Effector memory CD4-positive, alpha-beta T cell (primary cell): Measurements from ENCODE around the gene DPYSL4.
"Not testable (repeated sequence)": the region's sequence is repeated elsewhere in the genome, so short reads cannot be mapped to it uniquely, and the experiment has no call there.

Source experiments
- DNase-seq, 3 donors: peaks; one replicate each; pipeline ENCODE4 v3.0.0-alpha.2; 2020
- H3K27ac ChIP-seq: 2 replicates; pipeline ENCODE4 v1.7.0; 2013; ENCODE audit warnings: mild to moderate bottlenecking, low read length, moderate library complexity; ENCODE audit not compliant: insufficient read depth, poor library complexity, severe bottlenecking
- H3K27me3 ChIP-seq: replicated peaks from 2 replicates; pipeline ENCODE4 v1.7.0; 2013; ENCODE audit warnings: mild to moderate bottlenecking, low read length; ENCODE audit not compliant: insufficient read depth, control insufficient read depth, poor library complexity, severe bottlenecking
- H3K36me3 ChIP-seq: 2 replicates; pipeline ENCODE4 v1.7.0; 2013; ENCODE audit warnings: mild to moderate bottlenecking, low read length, moderate library complexity; ENCODE audit not compliant: control insufficient read depth, insufficient read depth
- H3K4me1 ChIP-seq: 2 replicates; pipeline ENCODE4 v1.7.0; 2013; ENCODE audit warnings: low read length, mild to moderate bottlenecking; ENCODE audit not compliant: control insufficient read depth, insufficient read depth, poor library complexity, severe bottlenecking
- H3K4me3 ChIP-seq: 2 replicates; pipeline ENCODE4 v1.7.0; 2013; ENCODE audit warnings: low read length, low read depth, mild to moderate bottlenecking; ENCODE audit not compliant: insufficient read depth, poor library complexity, severe bottlenecking
- H3K9me3 ChIP-seq: 2 replicates; pipeline ENCODE4 v1.7.0; 2013; ENCODE audit warnings: mild to moderate bottlenecking, low read length, moderate library complexity; ENCODE audit not compliant: control insufficient read depth

The DPYSL4 gene

DNA sequence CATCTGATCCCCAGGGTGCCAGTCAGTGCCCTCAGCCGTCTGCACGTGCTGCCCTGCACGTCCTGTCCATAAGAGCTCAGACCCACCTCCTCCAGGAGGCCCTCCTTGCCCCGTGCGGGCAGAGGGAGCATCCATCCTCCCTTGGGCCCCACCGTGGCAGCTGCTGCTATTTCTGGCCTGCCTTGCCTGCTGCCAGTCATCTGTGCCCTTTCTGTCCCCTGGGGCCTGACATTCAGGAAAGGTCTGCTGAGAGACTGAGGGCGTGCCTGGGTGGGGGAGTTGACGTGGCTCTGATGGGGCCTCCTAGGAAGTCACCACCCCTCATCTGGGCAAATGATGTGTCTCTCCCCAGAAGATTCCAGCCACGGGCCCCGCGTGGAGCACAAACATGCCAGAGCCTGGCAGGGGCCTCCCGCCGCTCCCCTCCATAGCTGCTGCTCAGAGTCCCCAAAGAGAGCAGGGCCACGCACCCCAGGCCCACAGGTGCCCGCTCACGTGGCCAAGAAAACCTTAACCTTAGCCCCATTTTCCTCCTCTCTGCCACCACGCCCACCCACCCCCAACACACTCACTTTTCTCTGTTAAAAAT lies 21.8 kb downstream of the DPYSL4 start:
- Histone ChIP-seq H3K36me3 (no peaks in the 10 kb centered on the region), H3K9me3 (no peaks in the 10 kb centered on the region), H3K27ac (no peak overlapping the region), H3K4me3 (no peak overlapping the region), H3K4me1 (no peaks in the 10 kb centered on the region), H3K27me3 (no peaks in the 10 kb centered on the region)
- DNase-seq = no peak

DNA sequence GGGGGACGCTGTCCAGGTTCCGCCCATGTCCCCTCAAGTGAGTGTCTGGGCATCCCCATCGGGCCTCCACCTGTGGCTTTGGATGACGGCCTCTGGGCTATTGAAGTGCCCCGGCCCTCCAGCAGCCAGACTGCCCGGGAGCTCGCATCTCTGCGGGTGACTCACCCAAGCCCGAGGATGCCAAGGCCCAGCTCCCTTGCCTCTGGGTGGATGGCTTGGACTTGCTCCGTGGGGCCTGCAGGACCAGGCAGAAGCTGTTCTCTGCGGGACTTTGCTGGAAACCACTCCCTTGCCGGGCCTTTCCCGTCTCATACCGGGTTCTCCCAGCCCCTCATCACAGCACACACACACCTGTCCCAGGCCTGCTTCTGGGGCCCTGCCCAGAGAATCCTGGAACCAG lies 22.4 kb downstream of the DPYSL4 start:
- no peaks in the 10 kb centered on the region for H3K9me3 ChIP-seq

DNA sequence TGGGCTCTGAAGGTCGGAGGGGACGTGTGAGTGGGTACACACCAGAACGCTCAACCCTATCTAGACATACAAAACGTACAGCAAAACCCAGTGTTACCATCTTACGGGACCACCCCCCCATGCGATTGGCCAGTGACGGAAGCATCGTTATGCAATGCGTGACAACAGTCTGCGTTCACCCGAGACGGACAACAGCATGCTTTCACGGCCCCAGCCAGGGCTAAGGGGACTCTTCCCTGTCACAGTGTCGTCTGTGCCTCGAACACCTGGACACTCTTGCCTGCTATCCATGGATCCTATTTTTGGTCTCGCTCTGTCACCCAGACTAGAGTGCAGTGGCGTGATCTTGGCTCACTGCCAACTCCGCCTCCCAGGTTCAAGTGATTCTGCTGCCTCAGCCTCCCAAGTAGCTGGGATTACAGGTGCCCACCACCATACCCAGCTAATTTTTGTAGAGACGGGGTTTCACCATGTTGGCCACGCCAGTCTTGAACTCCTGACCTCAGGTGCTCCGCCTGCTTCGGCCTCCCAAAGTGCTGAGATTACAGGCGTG lies 23.3 kb downstream of the DPYSL4 start:
- no peaks in the 10 kb centered on the region for H3K9me3 ChIP-seq
- H3K27me3 ChIP-seq = no peaks in the 10 kb centered on the region
- H3K4me3 ChIP-seq = no peak overlapping the region
- H3K27ac ChIP-seq = no peak overlapping the region
- no peaks in the 10 kb centered on the region for H3K36me3 ChIP-seq
- DNase-seq = no peak
- no peaks in the 10 kb centered on the region for H3K4me1 ChIP-seq

More for the DNA sequence above, 22.4 kb downstream of the DPYSL4 start:
- no peaks in the 10 kb centered on the region for H3K36me3 ChIP-seq
- DNase-seq = no peak
- no peaks in the 10 kb centered on the region for H3K4me1 ChIP-seq
- no peaks in the 10 kb centered on the region for H3K27me3 ChIP-seq
- H3K27ac ChIP-seq = no peak overlapping the region
- no peak overlapping the region for H3K4me3 ChIP-seq

DNA sequence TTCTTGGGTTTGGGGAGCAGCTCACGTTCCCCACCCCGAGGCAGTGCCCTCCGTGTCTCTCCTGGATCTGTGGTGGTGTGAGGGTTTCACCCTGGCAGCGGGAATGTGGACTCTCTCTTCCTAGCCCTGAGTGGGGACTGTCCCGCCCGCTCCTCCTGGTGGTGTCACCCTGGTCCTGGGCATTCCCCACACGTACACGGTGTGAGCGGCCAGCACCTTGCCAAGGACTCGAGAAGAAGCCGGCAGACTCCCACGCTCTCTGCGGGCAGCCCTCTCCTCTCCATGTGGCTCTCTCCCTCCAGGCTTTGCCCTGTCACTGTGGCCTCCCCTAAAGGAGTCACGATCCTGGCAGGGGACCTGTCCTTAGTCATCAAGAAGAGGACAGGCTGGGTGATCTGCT lies 24.0 kb downstream of the DPYSL4 start:
- Histone ChIP-seq H3K9me3 (no peaks in the 10 kb centered on the region), H3K36me3 (no peaks in the 10 kb centered on the region), H3K27ac (no peak overlapping the region), H3K4me3 (no peak overlapping the region), H3K4me1 (no peaks in the 10 kb centered on the region), H3K27me3 (no peaks in the 10 kb centered on the region)
- DNase-seq = no peak

DNA sequence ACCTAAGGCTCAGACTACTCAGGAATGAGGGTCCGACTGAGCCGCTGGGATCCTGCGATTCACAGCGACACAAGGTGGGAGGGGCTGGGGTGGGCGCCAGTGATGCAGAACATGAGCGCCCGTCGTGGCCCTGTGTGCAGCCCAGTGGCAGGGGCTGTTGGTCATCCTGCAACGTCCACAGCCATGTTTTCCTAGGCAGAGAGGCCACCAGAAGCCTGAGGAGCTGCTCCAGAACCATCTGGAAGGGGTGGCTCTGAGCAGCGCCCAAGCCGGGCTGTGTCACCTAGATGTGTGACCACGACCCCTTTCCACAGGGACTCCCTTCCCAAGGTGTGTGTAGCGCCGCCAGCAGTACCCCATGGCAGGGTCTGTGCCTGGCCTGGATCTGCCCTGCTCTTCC lies 24.5 kb downstream of the DPYSL4 start:
- no peaks in the 10 kb centered on the region for H3K4me1 ChIP-seq
- no peaks in the 10 kb centered on the region for H3K9me3 ChIP-seq
- no peak overlapping the region for H3K27ac ChIP-seq

DNA sequence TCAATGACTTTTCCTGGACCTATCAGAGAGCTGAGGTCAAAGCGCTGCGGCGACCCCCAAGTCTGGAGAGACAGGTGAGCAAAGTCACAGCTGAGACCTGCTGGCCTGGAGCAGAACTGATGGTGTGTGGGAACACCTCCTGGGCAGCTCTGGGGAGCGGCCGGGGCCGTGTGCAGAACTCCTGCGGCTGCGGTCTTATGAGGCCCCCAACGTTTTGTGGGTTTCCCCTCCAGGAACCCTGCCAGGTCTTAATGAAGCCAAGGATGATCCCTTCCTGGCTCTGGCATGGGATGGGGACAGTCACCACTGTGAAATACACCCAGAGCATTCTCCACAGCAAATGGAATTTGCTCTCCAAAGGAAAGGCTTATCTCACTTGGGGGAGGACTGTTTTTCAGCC lies 26.1 kb downstream of the DPYSL4 start:
- Histone ChIP-seq H3K4me3 (no peak overlapping the region), H3K27ac (no peak overlapping the region), H3K27me3 (no peaks in the 10 kb centered on the region), H3K9me3 (no peaks in the 10 kb centered on the region), H3K36me3 (no peaks in the 10 kb centered on the region), H3K4me1 (no peaks in the 10 kb centered on the region)
- no peak for DNase-seq

More for the DNA sequence above, 24.5 kb downstream of the DPYSL4 start:
- no peak for DNase-seq
- no peak overlapping the region for H3K4me3 ChIP-seq
- no peaks in the 10 kb centered on the region for H3K36me3 ChIP-seq
- H3K27me3 ChIP-seq = no peaks in the 10 kb centered on the region

DNA sequence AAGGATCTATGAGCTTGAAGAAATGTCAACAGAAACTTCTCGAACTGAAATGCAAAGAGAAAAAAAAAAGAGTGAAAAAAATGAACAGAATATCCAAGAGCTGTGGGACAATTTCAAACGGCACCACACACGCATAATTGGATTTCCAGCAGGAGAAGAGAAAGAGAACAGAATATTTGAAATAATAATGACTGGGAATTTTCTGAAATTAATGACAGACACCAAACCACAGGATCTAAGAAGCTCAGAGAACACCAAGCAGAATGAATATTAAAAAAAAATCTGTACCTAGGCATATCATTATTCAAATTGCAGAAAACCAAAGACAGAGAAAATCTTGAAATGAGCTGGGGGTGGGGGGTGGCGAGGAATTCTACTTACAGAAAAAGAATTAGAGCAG lies 27.2 kb downstream of the DPYSL4 start:
- no peaks in the 10 kb centered on the region for H3K27me3 ChIP-seq
- no peaks in the 10 kb centered on the region for H3K4me1 ChIP-seq
- H3K27ac ChIP-seq = no peak overlapping the region
- no peaks in the 10 kb centered on the region for H3K36me3 ChIP-seq
- no peak for DNase-seq
- no peaks in the 10 kb centered on the region for H3K9me3 ChIP-seq
- no peak overlapping the region for H3K4me3 ChIP-seq

DNA sequence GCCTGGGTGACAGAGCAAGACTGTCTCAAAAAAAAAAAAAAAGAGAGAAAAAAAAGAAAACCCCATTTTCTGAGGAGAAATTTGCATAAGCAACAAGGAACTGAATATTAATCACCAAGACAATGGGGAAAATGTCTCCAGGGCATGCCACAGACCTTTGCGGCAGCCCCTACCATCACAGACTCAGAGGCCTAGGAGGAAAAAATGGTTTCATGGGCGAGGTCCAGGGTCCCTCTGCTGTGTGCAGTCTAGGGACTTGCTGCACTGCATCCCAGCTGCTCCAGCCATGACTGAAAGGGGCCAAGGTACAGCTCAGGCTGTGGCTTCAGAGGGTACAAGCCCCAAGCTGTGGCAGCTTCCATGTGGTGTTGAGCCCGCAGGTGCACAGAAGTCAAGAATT lies 29.7 kb downstream of the DPYSL4 start:
- not testable (repeated sequence) for H3K4me3 ChIP-seq, H3K27me3 ChIP-seq, DNase-seq, H3K4me1 ChIP-seq, H3K27ac ChIP-seq, H3K9me3 ChIP-seq, H3K36me3 ChIP-seq

DNA sequence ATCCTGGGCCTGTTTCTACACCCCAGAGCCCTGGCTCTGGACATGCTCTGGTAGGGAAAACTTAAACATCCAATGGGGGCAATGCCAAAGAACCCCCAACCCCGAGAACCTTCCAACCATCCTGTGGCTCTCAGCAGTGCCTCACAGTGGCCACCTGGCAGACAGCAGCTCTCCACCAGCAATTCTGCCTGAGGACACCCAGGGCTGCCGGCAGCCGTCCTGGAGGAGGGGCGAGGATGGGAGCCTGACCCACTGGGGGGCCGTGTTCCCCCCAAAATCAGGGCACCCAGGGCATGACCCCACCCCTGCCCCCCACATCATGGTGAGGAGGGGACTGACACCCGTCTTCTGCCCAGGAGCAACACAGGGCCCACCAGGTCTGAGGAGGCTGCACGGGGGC lies 32.7 kb downstream of the DPYSL4 start:
- no peak for DNase-seq
- Histone ChIP-seq H3K4me1 (no peaks in the 10 kb centered on the region), H3K27ac (no peak overlapping the region), H3K4me3 (no peak overlapping the region), H3K27me3 (no peaks in the 10 kb centered on the region), H3K36me3 (no peaks in the 10 kb centered on the region), H3K9me3 (no peaks in the 10 kb centered on the region)

DNA sequence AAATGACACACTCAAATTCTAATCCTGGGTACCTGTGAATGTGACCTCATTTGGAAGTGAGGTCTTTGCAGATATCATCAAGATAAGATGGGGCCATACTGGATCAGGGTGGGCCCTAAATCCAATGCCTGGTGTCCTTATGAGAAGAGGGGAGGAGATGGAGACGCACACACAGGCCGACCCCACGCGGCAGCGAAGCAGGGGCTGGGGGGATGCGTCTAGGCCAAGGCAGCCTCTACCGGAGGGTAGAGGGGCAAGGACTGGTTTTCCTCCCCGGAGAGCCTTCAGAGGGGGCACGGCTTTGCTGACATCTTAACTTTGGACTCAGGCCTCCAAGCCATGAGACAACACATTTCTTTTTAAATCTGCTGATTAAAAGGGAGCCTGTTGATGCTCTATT lies 33.3 kb downstream of the DPYSL4 start:
- no peaks in the 10 kb centered on the region for H3K4me1 ChIP-seq
- no peak overlapping the region for H3K4me3 ChIP-seq

More for the DNA sequence above, 33.3 kb downstream of the DPYSL4 start:
- Histone ChIP-seq H3K27me3 (no peaks in the 10 kb centered on the region), H3K36me3 (no peaks in the 10 kb centered on the region), H3K9me3 (no peaks in the 10 kb centered on the region), H3K27ac (no peak overlapping the region)
- no peak for DNase-seq
